D721Med (cell line): ENCODE data around the gene ANKK1.
A peak's percentile ranks its signal among the peaks of the same experiment; 100 is the strongest.

Source experiments
- DNase-seq: peaks from one replicate; pipeline ENCODE4 v3.0.0; 2011; ENCODE audit warnings: low spot score; ENCODE audit not compliant: insufficient read length
- FAIRE-seq: peaks from 2 replicates; lab custom pipeline; 2011; peaks lifted over from hg19 to GRCh38; lab: Jason Lieb, UNC
- CTCF ChIP-seq: IDR thresholded peaks from 2 replicates; pipeline ENCODE4 v1.5.1; 2012; ENCODE audit warnings: mild to moderate bottlenecking, control low read depth; ENCODE audit not compliant: insufficient read depth; ENCODE audit errors: missing control alignments

Gene ANKK1

GRCh38 chr11:113369411-113369810 lies 18.2 kb upstream of the ANKK1 start:
- FAIRE-seq = no peak

GRCh38 chr11:113370634-113371033 lies 16.9 kb upstream of the ANKK1 start:
- DNase-seq (no peak), FAIRE-seq (no peak)
- TF ChIP-seq CTCF = no peak

More at GRCh38 chr11:113369411-113369810, 18.2 kb upstream of the ANKK1 start:
- TF ChIP-seq CTCF = no peak
- no peak for DNase-seq

- peak; percentile 7 for TF ChIP-seq CTCF
- DNase-seq (no peak), FAIRE-seq (no peak)
Measured at GRCh38 chr11:113372309-113372708, 15.3 kb upstream of the ANKK1 start.

- FAIRE-seq (no peak), DNase-seq (no peak)
- no peak for TF ChIP-seq CTCF
Measured at GRCh38 chr11:113373306-113373705, 14.3 kb upstream of the ANKK1 start.

- TF ChIP-seq CTCF = no peak
- FAIRE-seq (peak; percentile 95), DNase-seq (peak; percentile 67)
Measured at GRCh38 chr11:113373981-113374560, 13.5 kb upstream of the ANKK1 start.

GRCh38 chr11:113375402-113375801 lies 12.2 kb upstream of the ANKK1 start:
- TF ChIP-seq CTCF = no peak
- no peak for FAIRE-seq
- DNase-seq = no peak

GRCh38 chr11:113376156-113376555 lies 11.4 kb upstream of the ANKK1 start:
- FAIRE-seq = peak; percentile 81
- DNase-seq = no peak

More at GRCh38 chr11:113376156-113376555, 11.4 kb upstream of the ANKK1 start:
- TF ChIP-seq CTCF = no peak
